Astrocyte (in vitro differentiated cells and primary cell): ENCODE results near the gene FXYD7. TPM values are rescaled to one million over a fixed set of nuclear protein-coding genes. Genes with fewer than 3 reads are reported as not detected.

Experiments used
- DNase-seq: peaks from one replicate; pipeline ENCODE4 v3.0.0-alpha.2; 2010; ENCODE audit warnings: low read depth
- FAIRE-seq: peaks from 2 replicates; lab custom pipeline; 2011; peaks lifted over from hg19 to GRCh38; lab: Jason Lieb, UNC
- H2AFZ ChIP-seq: 2 replicates; pipeline ENCODE4 v1.6.0; 2012; ENCODE audit warnings: low read depth, low read length, inconsistent platforms
- H3K27ac ChIP-seq: 2 replicates; pipeline ENCODE4 v1.5.1; 2011; ENCODE audit warnings: low read depth, low read length, inconsistent platforms
- H3K27me3 ChIP-seq: 2 replicates; pipeline ENCODE4 v1.6.0; 2011; ENCODE audit warnings: low read length, inconsistent platforms; ENCODE audit not compliant: insufficient read depth
- H3K36me3 ChIP-seq: 2 replicates; pipeline ENCODE4 v1.5.1; 2011; ENCODE audit warnings: low read length, inconsistent platforms; ENCODE audit not compliant: insufficient read depth
- H3K4me1 ChIP-seq: 2 replicates; pipeline ENCODE4 v1.5.1; 2011; ENCODE audit warnings: low read length, inconsistent platforms; ENCODE audit not compliant: insufficient read depth
- H3K4me2 ChIP-seq: 2 replicates; pipeline ENCODE4 v1.6.0; 2012; ENCODE audit warnings: low read length, inconsistent platforms
- H3K4me3 ChIP-seq: 2 replicates; pipeline ENCODE4 v1.5.1; 2011; ENCODE audit warnings: low read depth, mild to moderate bottlenecking, low read length, inconsistent platforms; ENCODE audit not compliant: insufficient read depth
- H3K79me2 ChIP-seq: 2 replicates; pipeline ENCODE4 v1.6.0; 2012; ENCODE audit warnings: mild to moderate bottlenecking, low read length, inconsistent platforms; ENCODE audit not compliant: insufficient read depth
- H3K9ac ChIP-seq: 2 replicates; pipeline ENCODE4 v1.6.0; 2012; ENCODE audit warnings: mild to moderate bottlenecking, low read length, inconsistent platforms
- H3K9me3 ChIP-seq: 2 replicates; pipeline ENCODE4 v1.5.1; 2012; ENCODE audit warnings: low read depth, mild to moderate bottlenecking, low read length, inconsistent platforms; ENCODE audit not compliant: insufficient read depth
- H4K20me1 ChIP-seq: 2 replicates; pipeline ENCODE4 v1.6.0; 2012; ENCODE audit warnings: low read length, inconsistent platforms; ENCODE audit not compliant: insufficient read depth
- H3K27ac Mint-ChIP-seq: one replicate; pipeline ENCODE4 v1.8.0; 2021; ENCODE audit warnings: mild to moderate bottlenecking, mixed read lengths; ENCODE audit not compliant: unreplicated experiment
- H3K27me3 Mint-ChIP-seq: one replicate; pipeline ENCODE4 v1.8.0; 2021; ENCODE audit warnings: low read depth, mixed read lengths; ENCODE audit not compliant: unreplicated experiment
- H3K36me3 Mint-ChIP-seq: one replicate; pipeline ENCODE4 v1.8.0; 2021; ENCODE audit warnings: low read depth, mixed read lengths; ENCODE audit not compliant: unreplicated experiment
- H3K4me1 Mint-ChIP-seq: one replicate; pipeline ENCODE4 v1.8.0; 2021; ENCODE audit warnings: low read depth, mixed read lengths; ENCODE audit not compliant: unreplicated experiment
- H3K4me3 Mint-ChIP-seq: one replicate; pipeline ENCODE4 v1.8.0; 2021; ENCODE audit warnings: mild to moderate bottlenecking, moderate library complexity, mixed read lengths; ENCODE audit not compliant: unreplicated experiment
- H3K9me3 Mint-ChIP-seq: one replicate; pipeline ENCODE4 v1.8.0; 2021; ENCODE audit warnings: mild to moderate bottlenecking, mixed read lengths; ENCODE audit not compliant: unreplicated experiment
- CTCF ChIP-seq: IDR thresholded peaks from 2 replicates; pipeline ENCODE4 v1.5.1; 2011; ENCODE audit warnings: low read depth, mild to moderate bottlenecking, inconsistent platforms, low read length, moderate library complexity; ENCODE audit not compliant: insufficient read depth
- EZH2 ChIP-seq: IDR thresholded peaks from 2 replicates; pipeline ENCODE4 v1.6.1; 2012; ENCODE audit warnings: mild to moderate bottlenecking, low read length, inconsistent platforms; ENCODE audit not compliant: insufficient read depth
- total RNA-seq: library from RNA; stranded (reverse); gene quantifications from 2 replicates; pipeline ENCODE4 v1.2.1, GENCODE V29; 2021

The FXYD7 gene
- total RNA-seq, 1 donor from 2014 or later = not detected

GRCh38 chr19:35141837-35142605 is 1.0 kb upstream of the FXYD7 start:
- Mint-ChIP-seq H3K27ac (no peak overlapping the region), H3K4me1 (peaks cover 11% of the 10 kb centered on the region), H3K9me3 (no peaks in the 10 kb centered on the region), H3K27me3 (peaks cover 37% of the 10 kb centered on the region), H3K4me3 (peak overlapping the region; percentile 74), H3K36me3 (no peaks in the 10 kb centered on the region)
- Histone ChIP-seq H3K4me2 (peak overlapping the region; percentile 50), H3K27ac (no peak overlapping the region), H3K4me1 (peaks cover 4% of the 10 kb centered on the region), H3K36me3 (no peaks in the 10 kb centered on the region), H3K4me3 (no peak overlapping the region), H4K20me1 (peaks cover 4% of the 10 kb centered on the region), H3K9me3 (no peaks in the 10 kb centered on the region), H3K9ac (no peak overlapping the region), H2AFZ (no peak overlapping the region), H3K79me2 (no peaks in the 10 kb centered on the region), H3K27me3 (peaks cover 28% of the 10 kb centered on the region)
- DNase-seq (no peak), FAIRE-seq (no peak)
- no peak for TF ChIP-seq CTCF
- peak; percentile 71 for TF ChIP-seq EZH2

- Histone ChIP-seq H2AFZ (no peak overlapping the region), H3K4me2 (peak overlapping the region; percentile 36), H3K27me3 (peaks cover 27% of the 10 kb centered on the region), H3K9ac (no peak overlapping the region), H3K4me1 (peaks cover 4% of the 10 kb centered on the region), H3K36me3 (no peaks in the 10 kb centered on the region), H3K79me2 (no peaks in the 10 kb centered on the region), H3K4me3 (no peak overlapping the region), H4K20me1 (peaks cover 4% of the 10 kb centered on the region), H3K27ac (no peak overlapping the region), H3K9me3 (no peaks in the 10 kb centered on the region)
- Mint-ChIP-seq H3K4me3 (no peak overlapping the region), H3K36me3 (no peaks in the 10 kb centered on the region), H3K27me3 (peaks cover 32% of the 10 kb centered on the region), H3K27ac (no peak overlapping the region), H3K4me1 (peaks cover 11% of the 10 kb centered on the region), H3K9me3 (no peaks in the 10 kb centered on the region)
- no peak for TF ChIP-seq CTCF
- peak; percentile 77 for TF ChIP-seq EZH2
- DNase-seq = no peak
- FAIRE-seq = no peak
Measured at GRCh38 chr19:35142606-35143230, 337 bp upstream of the FXYD7 start.

GRCh38 chr19:35143818-35144217 is 763 bp downstream of the FXYD7 start:
- no peak for FAIRE-seq
- no peak for DNase-seq
- peaks cover 4% of the 10 kb centered on the region for H4K20me1 ChIP-seq
- no peaks in the 10 kb centered on the region for H3K36me3 ChIP-seq
- H3K9ac ChIP-seq = no peak overlapping the region
- H3K9me3 ChIP-seq = no peaks in the 10 kb centered on the region
- H3K27me3 ChIP-seq = peaks cover 27% of the 10 kb centered on the region
- no peak overlapping the region for H2AFZ ChIP-seq
- TF ChIP-seq EZH2 = no peak
- no peak for TF ChIP-seq CTCF
- peaks cover 4% of the 10 kb centered on the region for H3K4me1 ChIP-seq
- H3K36me3 Mint-ChIP-seq = no peaks in the 10 kb centered on the region
- no peak overlapping the region for H3K4me3 ChIP-seq
- no peaks in the 10 kb centered on the region for H3K79me2 ChIP-seq
- peaks cover 6% of the 10 kb centered on the region for H3K4me1 Mint-ChIP-seq
- H3K27me3 Mint-ChIP-seq = peaks cover 27% of the 10 kb centered on the region
- no peak overlapping the region for H3K27ac Mint-ChIP-seq
- no peaks in the 10 kb centered on the region for H3K9me3 Mint-ChIP-seq
- no peak overlapping the region for H3K4me2 ChIP-seq
- no peak overlapping the region for H3K27ac ChIP-seq
- H3K4me3 Mint-ChIP-seq = no peak overlapping the region
